NOMO-1 (cell line): Measurements from ENCODE around the gene ADAMTS2.

ENCODE experiments used
- DNase-seq, 2 experiments: peaks; one replicate each; lab custom pipeline; 2025; ENCODE audit not compliant: unreplicated experiment in 2 of 2; lab: John Stamatoyannopoulos, UW

The ADAMTS2 gene

GRCh38 chr5:179187229-179187678, 158.0 kb downstream of the ADAMTS2 start:
- DNase-seq: no peak

- no peak for DNase-seq
Observed at GRCh38 chr5:179186801-179187200, 158.5 kb downstream of the ADAMTS2 start.

GRCh38 chr5:179185941-179186411, 159.3 kb downstream of the ADAMTS2 start:
- DNase-seq: no peak

- no peak for DNase-seq
Observed at GRCh38 chr5:179185256-179185940, 159.9 kb downstream of the ADAMTS2 start.

GRCh38 chr5:179184521-179185050, 160.7 kb downstream of the ADAMTS2 start:
- no peak for DNase-seq

GRCh38 chr5:179183481-179183880, 161.8 kb downstream of the ADAMTS2 start:
- DNase-seq: no peak

- DNase-seq: no peak
Observed at GRCh38 chr5:179182601-179183000, 162.7 kb downstream of the ADAMTS2 start.

- no peak for DNase-seq
Observed at GRCh38 chr5:179181988-179182387, 163.3 kb downstream of the ADAMTS2 start.

GRCh38 chr5:179180921-179181645, 164.2 kb downstream of the ADAMTS2 start:
- DNase-seq: no peak

- no peak for DNase-seq
Observed at GRCh38 chr5:179180061-179180610, 165.1 kb downstream of the ADAMTS2 start.

- no peak for DNase-seq
Observed at GRCh38 chr5:179177711-179178575, 167.3 kb downstream of the ADAMTS2 start.

GRCh38 chr5:179176571-179177230, 168.6 kb downstream of the ADAMTS2 start:
- DNase-seq: no peak

GRCh38 chr5:179176166-179176565, 169.1 kb downstream of the ADAMTS2 start:
- no peak for DNase-seq

- no peak for DNase-seq
Observed at GRCh38 chr5:179171816-179172745, 173.2 kb downstream of the ADAMTS2 start.

- no peak for DNase-seq
Observed at GRCh38 chr5:179171251-179171815, 173.9 kb downstream of the ADAMTS2 start.

GRCh38 chr5:179170606-179171005, 174.7 kb downstream of the ADAMTS2 start:
- no peak for DNase-seq

GRCh38 chr5:179169836-179170235, 175.4 kb downstream of the ADAMTS2 start:
- no peak for DNase-seq

- no peak for DNase-seq
Observed at GRCh38 chr5:179168664-179169063, 176.6 kb downstream of the ADAMTS2 start.
